Mesothelial cell of epicardium (in vitro differentiated cells): ENCODE data around the gene ZNF627. TPM values are rescaled to one million over a fixed set of nuclear protein-coding genes. Genes with fewer than 3 reads are reported as not detected.

Experiments used
- DNase-seq, 2 experiments: peaks; one replicate each; pipeline ENCODE4 v3.0.0; 2021; ENCODE audit warnings: low spot score in 2 of 2; ENCODE audit not compliant: unreplicated experiment in 2 of 2
- H3K27ac Mint-ChIP-seq: 2 replicates; pipeline ENCODE4 v1.8.0; 2021; ENCODE audit warnings: mixed read lengths
- H3K27me3 Mint-ChIP-seq: 2 replicates; pipeline ENCODE4 v1.8.0; 2021; ENCODE audit warnings: low read depth, mixed read lengths
- H3K36me3 Mint-ChIP-seq: 2 replicates; pipeline ENCODE4 v1.8.0; 2021; ENCODE audit warnings: mixed read lengths
- H3K4me1 Mint-ChIP-seq: 2 replicates; pipeline ENCODE4 v1.8.0; 2021; ENCODE audit warnings: mixed read lengths
- H3K4me3 Mint-ChIP-seq: 2 replicates; pipeline ENCODE4 v1.8.0; 2021; ENCODE audit warnings: mild to moderate bottlenecking, moderate library complexity, mixed read lengths
- H3K9me3 Mint-ChIP-seq: 2 replicates; pipeline ENCODE4 v1.8.0; 2021; ENCODE audit warnings: mixed read lengths
- CTCF ChIP-seq: fragments of 200-600 bp; sonication (generic); IDR thresholded peaks from one replicate; pipeline ENCODE4 v1.5.0; 2021; ENCODE audit warnings: antibody characterized with exemption; ENCODE audit not compliant: unreplicated experiment
- total RNA-seq: library from RNA; stranded (reverse); gene quantifications from 3 replicates; pipeline ENCODE4 v1.2.1, GENCODE V29; 2021

ZNF627 gene
- 28.6 to 29.9 TPM (median 29.8 TPM) in 3 replicates for total RNA-seq

- H3K36me3 Mint-ChIP-seq, result peaks cover 20% of the 10 kb centered on the region
- TF ChIP-seq CTCF, result no peak
- H3K9me3 Mint-ChIP-seq, result peaks cover 7% of the 10 kb centered on the region
- peak within 1 kb of the TSS; percentile 98 for H3K27ac Mint-ChIP-seq
- peaks cover 18% of the 10 kb centered on the region for H3K4me1 Mint-ChIP-seq
- DNase-seq, result peak; percentile 94 to 98
- H3K4me3 Mint-ChIP-seq, result peak within 1 kb of the TSS; percentile 98
- no peaks in the 10 kb centered on the region for H3K27me3 Mint-ChIP-seq
These were observed at the start of gene ZNF627 for GRCh38 chr19:11597202-11598102. TSS of gene ZNF627 (plus strand) at chr19:11597483. CDS start at chr19:11597628, 145 bp downstream.

GRCh38 chr19:11547929-11548700 is 49.2 kb upstream of the ZNF627 start:
- no peak for DNase-seq
- no peak for TF ChIP-seq CTCF
- H3K27me3 Mint-ChIP-seq, result no peaks in the 10 kb centered on the region
- no peaks in the 10 kb centered on the region for H3K9me3 Mint-ChIP-seq
- no peak overlapping the region for H3K27ac Mint-ChIP-seq
- no peaks in the 10 kb centered on the region for H3K4me1 Mint-ChIP-seq
- no peaks in the 10 kb centered on the region for H3K36me3 Mint-ChIP-seq
- no peak overlapping the region for H3K4me3 Mint-ChIP-seq

GRCh38 chr19:11549386-11549953 is 47.8 kb upstream of the ZNF627 start:
- Mint-ChIP-seq H3K4me3 (no peak overlapping the region), H3K4me1 (no peaks in the 10 kb centered on the region), H3K27ac (no peak overlapping the region), H3K27me3 (no peaks in the 10 kb centered on the region), H3K9me3 (no peaks in the 10 kb centered on the region), H3K36me3 (peaks cover 5% of the 10 kb centered on the region)
- DNase-seq, result no peak
- TF ChIP-seq CTCF, result no peak

GRCh38 chr19:11550265-11550664 is 47.0 kb upstream of the ZNF627 start:
- no peak for DNase-seq
- peaks cover 6% of the 10 kb centered on the region for H3K36me3 Mint-ChIP-seq
- H3K4me1 Mint-ChIP-seq, result no peaks in the 10 kb centered on the region
- no peaks in the 10 kb centered on the region for H3K9me3 Mint-ChIP-seq
- H3K4me3 Mint-ChIP-seq, result no peak overlapping the region
- TF ChIP-seq CTCF, result no peak
- no peaks in the 10 kb centered on the region for H3K27me3 Mint-ChIP-seq
- no peak overlapping the region for H3K27ac Mint-ChIP-seq

- H3K4me1 Mint-ChIP-seq, result peaks cover under 1% of the 10 kb centered on the region
These were observed 45.6 kb upstream of the ZNF627 start for GRCh38 chr19:11551603-11552235.

More at GRCh38 chr19:11551603-11552235, 45.6 kb upstream of the ZNF627 start:
- no peak overlapping the region for H3K27ac Mint-ChIP-seq
- no peaks in the 10 kb centered on the region for H3K9me3 Mint-ChIP-seq
- no peak for TF ChIP-seq CTCF
- no peak overlapping the region for H3K4me3 Mint-ChIP-seq
- H3K36me3 Mint-ChIP-seq, result peaks cover 11% of the 10 kb centered on the region
- no peak for DNase-seq
- no peaks in the 10 kb centered on the region for H3K27me3 Mint-ChIP-seq
